VCaP (cell line): ENCODE results near the gene VPS16.

Experiments
- H3K27ac ChIP-seq: fragments of 450-650 bp; 2 replicates; pipeline ENCODE4 v1.5.1; 2017
- CTCF ChIP-seq: fragments of 450-650 bp; conservative IDR thresholded peaks from 2 replicates; pipeline ENCODE4 v1.5.1; 2017; ENCODE audit warnings: mild to moderate bottlenecking, moderate library complexity

Gene VPS16

GRCh38 chr20:2817341-2817726, 23.2 kb upstream of the VPS16 start:
- no peak overlapping the region for H3K27ac ChIP-seq
- no peak for TF ChIP-seq CTCF

DNA sequence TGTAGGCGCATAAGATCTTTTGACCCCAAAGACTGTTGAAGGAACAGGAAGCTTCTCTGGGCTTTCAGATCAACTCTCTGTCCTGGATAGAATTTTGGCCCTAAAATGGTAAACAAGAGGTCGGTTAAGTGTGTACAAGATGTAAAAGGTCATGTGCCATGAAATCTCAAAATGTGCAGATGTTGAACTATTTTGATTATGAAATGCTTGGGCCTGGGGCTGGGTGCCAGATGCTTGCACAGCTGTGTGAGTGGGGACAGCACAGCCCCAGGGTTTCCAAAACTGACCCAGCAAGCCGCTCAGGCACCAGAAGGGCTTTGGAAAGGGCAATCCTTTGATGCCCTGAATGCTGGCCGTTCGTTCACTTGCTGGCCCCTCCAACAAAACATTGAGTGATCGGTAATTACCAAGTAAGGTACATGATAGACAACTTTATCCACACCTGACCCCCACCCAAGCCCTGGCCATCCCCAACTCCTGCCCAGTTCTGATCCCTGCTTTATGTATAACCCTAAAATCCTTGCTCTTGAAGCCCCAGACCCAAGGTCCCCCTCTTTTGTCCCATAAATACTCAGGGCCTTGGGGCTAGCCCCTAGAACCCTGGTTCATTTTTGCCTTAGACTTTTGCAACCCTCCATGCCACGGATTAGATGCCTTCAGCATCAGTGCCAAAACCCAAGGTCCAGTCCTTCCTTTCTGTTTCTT, 22.5 kb upstream of the VPS16 start:
- TF ChIP-seq CTCF, result no peak
- no peak overlapping the region for H3K27ac ChIP-seq

GRCh38 chr20:2820084-2820895, 20.3 kb upstream of the VPS16 start:
- H3K27ac ChIP-seq, result no peak overlapping the region
- TF ChIP-seq CTCF, result no peak

DNA sequence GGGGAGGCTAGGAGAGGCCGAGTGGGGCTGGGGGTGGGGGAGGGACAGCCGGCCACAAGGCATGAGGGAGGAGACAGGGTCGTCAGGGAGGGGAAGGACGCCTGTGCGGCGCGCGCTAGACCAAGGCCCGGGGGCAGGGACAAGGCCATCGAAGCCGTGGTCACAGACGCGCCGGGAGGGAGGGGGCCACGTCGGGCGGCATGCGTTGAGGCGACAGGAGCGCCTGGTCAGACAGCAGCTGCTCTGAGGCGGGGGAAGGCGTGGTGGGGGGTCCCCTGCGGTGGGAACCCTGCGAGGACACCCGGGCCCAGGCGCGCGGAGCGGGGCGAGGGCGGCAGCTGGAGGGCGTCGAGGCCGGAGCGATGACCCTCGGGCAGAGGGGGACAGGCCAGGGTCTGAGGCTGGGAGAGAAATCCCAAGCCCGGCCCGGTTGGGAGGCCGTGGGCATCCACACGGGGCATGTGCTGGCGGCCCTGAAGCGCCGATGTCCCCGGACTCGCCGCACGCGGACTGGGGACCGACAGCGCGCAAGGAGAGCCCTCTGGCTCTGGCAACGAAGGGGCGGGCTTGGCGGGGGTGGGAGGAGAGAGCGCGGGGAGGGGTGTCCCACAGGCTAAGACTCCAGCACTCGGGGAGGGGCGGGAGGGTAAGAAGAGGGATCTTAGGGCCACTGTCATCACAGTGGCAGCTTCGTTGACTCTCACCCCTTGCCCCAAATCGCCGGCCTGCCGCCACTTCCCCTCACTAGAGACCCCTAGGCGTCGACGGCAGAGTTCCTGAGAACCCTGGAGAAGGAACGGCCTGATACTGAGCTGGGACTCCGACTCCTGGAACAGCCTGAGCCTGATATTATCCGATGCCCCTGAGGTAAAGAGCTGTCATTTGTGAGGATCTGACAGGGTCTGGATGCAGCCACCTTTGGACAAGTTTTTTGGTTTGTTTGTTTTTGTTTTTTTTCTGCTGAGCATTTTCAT, 19.4 kb upstream of the VPS16 start:
- TF ChIP-seq CTCF, result no peak
- no peak overlapping the region for H3K27ac ChIP-seq

GRCh38 chr20:2822073-2822472, 18.5 kb upstream of the VPS16 start:
- no peak overlapping the region for H3K27ac ChIP-seq
- TF ChIP-seq CTCF, result no peak

- H3K27ac ChIP-seq, result no peak overlapping the region
- no peak for TF ChIP-seq CTCF
Observed at GRCh38 chr20:2825761-2826160, 14.8 kb upstream of the VPS16 start.

- H3K27ac ChIP-seq, result no peak overlapping the region
- TF ChIP-seq CTCF, result no peak
Observed at GRCh38 chr20:2826655-2827054, 13.9 kb upstream of the VPS16 start.
